Caco-2 (cell line): ENCODE data around the gene HAPLN1. TPM values are rescaled to one million over a fixed set of nuclear protein-coding genes. Genes with fewer than 3 reads are reported as not detected.

Experiments used
- Bru-seq: library from RNA; stranded (reverse); fragments of 400-500 nt; gene quantifications from one replicate; lab custom pipeline; 2021; lab: Mats Ljungman, UMichigan
- BruChase-seq, 2 experiments: library from RNA; stranded (reverse); fragments of 400-500 nt; gene quantifications; one replicate each; lab custom pipeline; 2021; lab: Mats Ljungman, UMichigan
- BruUV-seq: library from RNA; stranded (reverse); fragments of 400-500 nt; replicated peaks from 2 replicates; lab custom pipeline; 2021; lab: Mats Ljungman, UMichigan
- CTCF ChIA-PET: fragments of 300-600 bp; sonication (Branson Sonifier 250); formaldehyde crosslinking; loops from one replicate; lab custom pipeline; 2022; ENCODE audit warnings: antibody characterized with exemption; lab: Charles Lee
- POLR2A ChIA-PET: fragments of 300-600 bp; sonication (Branson Sonifier 250); formaldehyde crosslinking; loops from one replicate; lab custom pipeline; 2022; ENCODE audit warnings: antibody characterized with exemption; lab: Charles Lee
- DNase-seq, 2 experiments: peaks; one replicate each; pipeline versions ENCODE4 v3.0.0 to v3.0.0-alpha.2; 2020 to 2022
- H3K27me3 ChIP-seq: replicated peaks from 2 replicates; pipeline ENCODE4 v1.6.0; 2011; ENCODE audit warnings: low read length; ENCODE audit not compliant: control insufficient read depth, insufficient read depth
- H3K36me3 ChIP-seq: 2 replicates; pipeline ENCODE4 v1.5.1; 2011; ENCODE audit warnings: low read length; ENCODE audit not compliant: control insufficient read depth, insufficient read depth
- H3K4me1 ChIP-seq: fragments of 250-450 bp; sonication (Bioruptor Pico); 2 replicates; pipeline ENCODE4 v1.5.1; 2020; ENCODE audit warnings: mild to moderate bottlenecking
- H3K4me3 ChIP-seq: 2 replicates; pipeline ENCODE4 v1.5.1; 2011; ENCODE audit warnings: low read depth, mild to moderate bottlenecking, control low read depth, low read length
- H3K9me3 ChIP-seq: fragments of 250-450 bp; sonication (Bioruptor Pico); 2 replicates; pipeline ENCODE4 v1.5.1; 2020; ENCODE audit warnings: mild to moderate bottlenecking, moderate library complexity
- H3K27ac Mint-ChIP-seq: one replicate; pipeline ENCODE4 v1.8.0; 2022; ENCODE audit warnings: mixed read lengths; ENCODE audit not compliant: unreplicated experiment
- H3K27me3 Mint-ChIP-seq: one replicate; pipeline ENCODE4 v1.8.0; 2022; ENCODE audit warnings: mixed read lengths; ENCODE audit not compliant: insufficient read depth, unreplicated experiment
- H3K36me3 Mint-ChIP-seq: one replicate; pipeline ENCODE4 v1.8.0; 2022; ENCODE audit warnings: mild to moderate bottlenecking, mixed read lengths; ENCODE audit not compliant: insufficient read depth, unreplicated experiment
- H3K4me1 Mint-ChIP-seq: one replicate; pipeline ENCODE4 v1.8.0; 2022; ENCODE audit warnings: low read depth, mixed read lengths; ENCODE audit not compliant: unreplicated experiment
- H3K4me3 Mint-ChIP-seq: one replicate; pipeline ENCODE4 v1.8.0; 2022; ENCODE audit warnings: mild to moderate bottlenecking, moderate library complexity, mixed read lengths; ENCODE audit not compliant: unreplicated experiment
- H3K9me3 Mint-ChIP-seq: one replicate; pipeline ENCODE4 v1.8.0; 2022; ENCODE audit warnings: mixed read lengths; ENCODE audit not compliant: unreplicated experiment
- CTCF ChIP-seq, 2 experiments: fragments of 200-600 bp in 1 of 2; IDR thresholded peaks; 1 replicate in 1 of 2; 2 replicates in 1 of 2; pipeline versions ENCODE4 v1.5.1 to v1.8.0; 2011 to 2022; ENCODE audit warnings: antibody characterized with exemption in 1 of 2, control low read depth in 1 of 2, inconsistent platforms in 1 of 2, low read depth in 1 of 2, low read length in 1 of 2, mild to moderate bottlenecking in 1 of 2, moderate library complexity in 1 of 2; ENCODE audit not compliant: insufficient read depth in 1 of 2, severe bottlenecking in 1 of 2, unreplicated experiment in 1 of 2
- intact Hi-C: fragments of 100-400 bp; cut with micrococcal nuclease; formaldehyde crosslinking; loops from one replicate; pipeline ENCODE4 v1.10.0; 2022; ENCODE audit not compliant: unreplicated experiment
- long read RNA-seq: library from polyadenylated mRNA; stranded (forward); transcript quantifications from one replicate; pipeline ENCODE4 v2.0.0, GENCODE V29; 2022
- total RNA-seq: library from RNA; stranded (reverse); gene quantifications from 2 replicates; pipeline ENCODE4 v1.2.3, GENCODE V29; 2022

Gene HAPLN1
- total RNA-seq, result 2.4 and 4.9 TPM in 2 replicates
- Bru-seq, nascent RNA, result percentile 34 among the genes with signal in this experiment
- percentile 20 among the genes with signal in this experiment for BruChase-seq, experiment 1, labeled RNA remaining after a 2-hour chase
- BruChase-seq, experiment 2, labeled RNA remaining after a 6-hour chase, result percentile 29 among the genes with signal in this experiment
- long read RNA-seq, full-length matches to known transcripts, result 6 of 10 reads
- long read RNA-seq, partial matches to known transcripts, result 1 of 10 reads
- long read RNA-seq, other reads (novel, unspliced or antisense), result 3 of 10 reads

DNA sequence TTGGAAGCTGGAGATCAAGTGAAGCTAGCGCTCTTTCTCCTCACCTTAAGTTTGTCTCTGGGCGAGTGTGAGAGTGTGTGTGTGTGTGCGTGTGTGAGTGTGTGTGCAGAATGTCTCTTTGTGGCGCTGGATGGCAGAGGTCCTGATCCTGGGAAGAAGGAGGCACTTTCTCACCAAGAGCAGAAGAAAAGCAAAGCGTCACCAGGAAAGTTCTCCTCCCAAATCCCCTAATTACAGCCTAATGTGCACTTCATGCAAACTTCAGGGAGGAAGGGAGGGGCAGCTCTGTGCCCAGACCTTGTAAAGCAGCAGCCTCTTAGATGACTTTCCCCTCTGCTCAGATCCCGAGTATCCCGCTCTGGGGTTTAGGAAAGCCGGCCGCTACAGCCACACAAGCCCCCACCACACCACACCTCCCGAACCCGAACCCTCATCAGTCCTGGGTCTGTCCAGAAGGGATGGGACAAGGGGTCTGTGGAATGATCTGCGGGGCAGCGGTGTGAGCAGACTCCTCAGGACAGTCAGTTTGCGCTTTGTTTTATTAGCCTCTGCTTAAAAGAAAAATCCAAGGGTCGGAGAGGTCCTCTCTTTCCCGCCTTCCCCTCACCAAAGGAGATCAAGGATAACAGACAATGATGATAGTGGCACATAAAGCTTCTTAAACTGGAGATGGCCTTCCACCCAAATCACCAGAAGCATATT lies at the start of gene HAPLN1:
Gene HAPLN1, minus strand, starts transcription at position 20 of the 702 bp plus-strand sequence. CDS start 47,332 bp downstream, outside the sequence.
- POLR2A ChIA-PET, result no interaction called here
- no peaks in the 10 kb centered on the region; the same call in none of the 2 replicates for H3K27me3 ChIP-seq
- no peak for TF ChIP-seq CTCF (IDR thresholded peaks at IDR 0.05; ENCODE audit: insufficient read depth in 1 of 2, low read depth in 1 of 2, low read length in 1 of 2, severe bottlenecking in 1 of 2, unreplicated experiment in 1 of 2)
- H3K4me3 ChIP-seq, result peak within 1 kb of the TSS; percentile 53; the same call in 1 of the 2 replicates
- no peak within 1 kb of the TSS for H3K27ac Mint-ChIP-seq
- no peaks in the 10 kb centered on the region for H3K36me3 Mint-ChIP-seq
- H3K4me3 Mint-ChIP-seq, result peak within 1 kb of the TSS; percentile 95
- H3K36me3 ChIP-seq, result no peaks in the 10 kb centered on the region
- peaks cover 4% of the 10 kb centered on the region for H3K27me3 Mint-ChIP-seq
- H3K4me1 ChIP-seq, result peaks cover 22% of the 10 kb centered on the region
- no peak for DNase-seq
- H3K9me3 ChIP-seq, result no peaks in the 10 kb centered on the region
- CTCF ChIA-PET, result interaction anchor here (0.6 kb wide), 1 partner anchor 9 kb away, joined by 4 read pairs; no protein-coding TSS in a partner anchor
- intact Hi-C loops, result loop anchor here (5.0 kb wide), 4 partner anchors 61 to 206 kb away; no protein-coding TSS in a partner anchor
- BruUV-seq, result no TSS peak
- H3K4me1 Mint-ChIP-seq, result peaks cover 24% of the 10 kb centered on the region
- no peaks in the 10 kb centered on the region for H3K9me3 Mint-ChIP-seq

DNA sequence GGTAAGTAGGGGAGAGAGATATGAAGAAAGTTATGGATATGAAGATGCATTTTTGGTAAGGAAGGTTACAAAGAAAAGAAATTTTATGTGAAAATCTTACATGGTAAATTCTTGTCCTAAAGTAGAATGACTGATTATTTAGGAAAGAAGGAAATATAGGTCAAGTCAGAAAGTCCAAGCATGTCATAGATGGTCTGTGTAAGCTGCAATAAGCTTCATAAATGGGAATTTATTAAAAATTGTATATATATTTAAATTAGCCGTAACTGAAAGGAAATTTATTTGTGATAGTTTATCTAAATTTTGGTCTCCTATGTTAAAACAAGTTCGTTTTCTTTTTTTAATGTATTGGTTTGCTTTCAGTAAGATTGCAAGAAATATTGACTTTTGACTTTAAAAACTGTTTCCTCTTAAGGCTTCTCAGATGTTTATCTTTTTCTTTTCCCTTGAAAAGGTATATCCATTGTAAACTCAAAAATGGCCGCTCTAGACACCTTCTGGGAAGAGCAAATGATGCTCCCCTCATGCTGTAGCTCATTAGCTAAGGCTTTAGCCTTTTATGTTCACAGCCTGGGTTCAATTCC lies 46.8 kb upstream of the HAPLN1 start:
- no TSS peak for BruUV-seq
- CTCF ChIA-PET, result no interaction called here
- peaks cover 17% of the 10 kb centered on the region for H3K9me3 ChIP-seq

More for the DNA sequence above, 46.8 kb upstream of the HAPLN1 start:
- no peaks in the 10 kb centered on the region for H3K4me1 Mint-ChIP-seq
- peaks cover 38% of the 10 kb centered on the region for H3K9me3 Mint-ChIP-seq
- no peaks in the 10 kb centered on the region for H3K36me3 ChIP-seq
- no peak overlapping the region for H3K4me3 ChIP-seq
- H3K27me3 Mint-ChIP-seq, result no peaks in the 10 kb centered on the region
- POLR2A ChIA-PET, result no interaction called here
- no peaks in the 10 kb centered on the region for H3K4me1 ChIP-seq
- H3K27ac Mint-ChIP-seq, result no peak overlapping the region
- H3K36me3 Mint-ChIP-seq, result no peaks in the 10 kb centered on the region
- intact Hi-C loops, result no loop called here
- H3K4me3 Mint-ChIP-seq, result no peak overlapping the region
- DNase-seq, result no peak
- H3K27me3 ChIP-seq, result no peaks in the 10 kb centered on the region
- no peak for TF ChIP-seq CTCF (IDR thresholded peaks at IDR 0.05; ENCODE audit: insufficient read depth in 1 of 2, low read depth in 1 of 2, low read length in 1 of 2, severe bottlenecking in 1 of 2, unreplicated experiment in 1 of 2)
